Neural cell (in vitro differentiated cells): ENCODE data around the gene GASK1A. TPM values are rescaled to one million over a fixed set of nuclear protein-coding genes. Genes with fewer than 3 reads are reported as not detected.

Source experiments
- H2AFZ ChIP-seq: fragments of 200-600, 300-800 bp; sonication (generic), shearing (Covaris generic); 2 replicates; pipeline ENCODE4 v1.6.0; 2014; ENCODE audit warnings: low read depth, mild to moderate bottlenecking, antibody characterized with exemption, low read length, moderate library complexity
- H3F3A ChIP-seq: fragments of 200-600 bp; shearing (Covaris generic); 2 replicates; pipeline ENCODE4 v1.6.1; 2016; ENCODE audit warnings: mild to moderate bottlenecking, moderate library complexity, mixed read lengths, antibody characterized with exemption, low read length; ENCODE audit not compliant: insufficient read depth, poor library complexity, severe bottlenecking
- H3K27ac ChIP-seq: fragments of 200-600, 300-800 bp; sonication (generic), shearing (Covaris generic); 2 replicates; pipeline ENCODE4 v1.5.1; 2014; ENCODE audit warnings: mild to moderate bottlenecking, low read length, moderate library complexity
- H3K27me3 ChIP-seq: fragments of 300-800, 200-600 bp; sonication (generic), shearing (Covaris generic); 2 replicates; pipeline ENCODE4 v1.6.0; 2014; ENCODE audit warnings: mild to moderate bottlenecking, low read depth, low read length, moderate library complexity; ENCODE audit not compliant: insufficient read depth
- H3K36me3 ChIP-seq: fragments of 300-800, 200-600 bp; sonication (generic), shearing (Covaris generic); 2 replicates; pipeline ENCODE4 v1.5.1; 2014; ENCODE audit warnings: mild to moderate bottlenecking, antibody characterized with exemption, low read length, moderate library complexity; ENCODE audit not compliant: insufficient read depth
- H3K4me2 ChIP-seq: fragments of 300-800, 200-600 bp; sonication (generic), shearing (Covaris generic); 2 replicates; pipeline ENCODE4 v1.6.0; 2014; ENCODE audit warnings: mild to moderate bottlenecking, low read length
- H3K4me3 ChIP-seq: fragments of 300-800, 200-600 bp; sonication (generic), shearing (Covaris generic); 2 replicates; pipeline ENCODE4 v1.5.1; 2014; ENCODE audit warnings: mild to moderate bottlenecking, low read length, moderate library complexity
- H3K79me2 ChIP-seq: fragments of 200-600 bp; shearing (Covaris generic); replicated peaks from 2 replicates; pipeline ENCODE4 v1.6.0; 2014; ENCODE audit warnings: mild to moderate bottlenecking, low read length, moderate library complexity; ENCODE audit not compliant: insufficient read depth
- H3K9ac ChIP-seq: fragments of 300-800, 200-600 bp; sonication (generic), shearing (Covaris generic); 2 replicates; pipeline ENCODE4 v1.6.1; 2016; ENCODE audit warnings: mild to moderate bottlenecking, low read length, mixed read lengths
- H3K9me2 ChIP-seq: fragments of 200-600 bp; shearing (Covaris generic); 2 replicates; pipeline ENCODE4 v1.6.1; 2016; ENCODE audit warnings: mild to moderate bottlenecking, low read length, mixed read lengths; ENCODE audit not compliant: insufficient read depth
- H3K9me3 ChIP-seq: fragments of 200-600, 300-800 bp; sonication (generic), shearing (Covaris generic); 2 replicates; pipeline ENCODE4 v1.6.1; 2016; ENCODE audit warnings: mild to moderate bottlenecking, mixed run types, low read length, moderate library complexity, mixed read lengths
- H4K20me1 ChIP-seq: fragments of 200-600 bp; shearing (Covaris generic); 2 replicates; pipeline ENCODE4 v1.6.1; 2016; ENCODE audit warnings: mild to moderate bottlenecking, mixed run types; ENCODE audit not compliant: insufficient read depth
- CTCF ChIP-seq: fragments of 450-650 bp; IDR thresholded peaks from 2 replicates; pipeline ENCODE4 v1.5.1; 2014; ENCODE audit warnings: antibody characterized with exemption, mild to moderate bottlenecking, moderate library complexity; ENCODE audit not compliant: poor library complexity, severe bottlenecking
- EP300 ChIP-seq: fragments of 450-650 bp; conservative IDR thresholded peaks from 2 replicates; pipeline ENCODE4 v1.6.1; 2014; ENCODE audit warnings: antibody characterized with exemption, mild to moderate bottlenecking, moderate library complexity; ENCODE audit not compliant: poor library complexity, severe bottlenecking
- EZH2 ChIP-seq: fragments of 200-600, 300-800 bp; shearing (Covaris generic), sonication (generic); IDR thresholded peaks from 2 replicates; pipeline ENCODE4 v1.6.1; 2014; ENCODE audit warnings: antibody characterized with exemption, low read length, borderline replicate concordance, mild to moderate bottlenecking; ENCODE audit not compliant: insufficient read depth, poor library complexity, severe bottlenecking
- MXI1 ChIP-seq: fragments of 450-650 bp; conservative IDR thresholded peaks from 2 replicates; pipeline ENCODE4 v1.6.1; 2014; ENCODE audit warnings: antibody characterized with exemption, mild to moderate bottlenecking; ENCODE audit not compliant: poor library complexity, severe bottlenecking
- POLR2AphosphoS5 ChIP-seq: IDR thresholded peaks from 2 replicates; pipeline ENCODE4 v1.6.1; 2012
- RAD21 ChIP-seq: fragments of 450-650 bp; conservative IDR thresholded peaks from 2 replicates; pipeline ENCODE4 v1.6.1; 2014; ENCODE audit warnings: antibody characterized with exemption, mild to moderate bottlenecking, moderate library complexity
- REST ChIP-seq: IDR thresholded peaks from 2 replicates; pipeline ENCODE4 v1.6.1; 2012; ENCODE audit warnings: borderline replicate concordance
- SMC3 ChIP-seq: fragments of 450-650 bp; conservative IDR thresholded peaks from 2 replicates; pipeline ENCODE4 v1.6.1; 2014; ENCODE audit warnings: antibody characterized with exemption, mild to moderate bottlenecking, moderate library complexity; ENCODE audit not compliant: poor library complexity
- TAF1 ChIP-seq: IDR thresholded peaks from 2 replicates; pipeline ENCODE4 v1.6.1; 2012; ENCODE audit warnings: low read depth
- polyA plus RNA-seq: library from polyadenylated mRNA; depleted of rRNA; stranded (reverse); fragments of >200 nt; gene quantifications from 2 replicates; pipeline ENCODE4 v1.2.3, GENCODE V29; 2014

The GASK1A gene
- polyA plus RNA-seq, 1 donor from 2014 or later, result not detected

- Histone ChIP-seq H3K9me2 (no peaks in the 10 kb centered on the region), H3K4me3 (no peak overlapping the region), H3K27ac (no peak overlapping the region), H3K9me3 (no peaks in the 10 kb centered on the region), H3K9ac (no peak overlapping the region), H3F3A (no peaks in the 10 kb centered on the region), H3K79me2 (no peaks in the 10 kb centered on the region), H4K20me1 (no peaks in the 10 kb centered on the region), H2AFZ (no peak overlapping the region), H3K36me3 (no peaks in the 10 kb centered on the region), H3K4me2 (no peak overlapping the region), H3K27me3 (no peaks in the 10 kb centered on the region)
- TF ChIP-seq MXI1 (no peak), POLR2AphosphoS5 (no peak), EZH2 (no peak), RAD21 (no peak), REST (no peak), TAF1 (no peak), EP300 (no peak), CTCF (no peak), SMC3 (no peak)
Observed at GRCh38 chr3:42935472-42935871, 43.6 kb upstream of the GASK1A start.

GRCh38 chr3:42936157-42936981, 42.7 kb upstream of the GASK1A start:
- Histone ChIP-seq H4K20me1 (no peaks in the 10 kb centered on the region), H3K27me3 (no peaks in the 10 kb centered on the region), H2AFZ (no peak overlapping the region), H3F3A (no peaks in the 10 kb centered on the region), H3K4me2 (no peak overlapping the region), H3K9me2 (no peaks in the 10 kb centered on the region), H3K79me2 (no peaks in the 10 kb centered on the region), H3K36me3 (no peaks in the 10 kb centered on the region), H3K9ac (no peak overlapping the region), H3K27ac (no peak overlapping the region), H3K9me3 (no peaks in the 10 kb centered on the region), H3K4me3 (no peak overlapping the region)
- TF ChIP-seq RAD21 (no peak), POLR2AphosphoS5 (no peak), TAF1 (no peak), MXI1 (no peak), EZH2 (no peak), SMC3 (no peak), REST (no peak), EP300 (no peak), CTCF (no peak)
